ENCODE data around the gene RTEL1. TPM values are rescaled to one million over a fixed set of nuclear protein-coding genes. Genes with fewer than 3 reads are reported as not detected.

Gene RTEL1
- total RNA-seq, 2 experiments from 2014 or later = 44.5 to 44.7 TPM

GRCh38 chr20:63734111-63734945 is 76.2 kb downstream of the RTEL1 start:
- ATAC-seq = no peak
- H3K27me3 Mint-ChIP-seq = no peaks in the 10 kb centered on the region
- DNase-seq = no peak
- peaks cover 20% of the 10 kb centered on the region for H3K36me3 Mint-ChIP-seq (ENCODE audit: low read depth)
- H3K4me1 Mint-ChIP-seq = peaks cover 21% of the 10 kb centered on the region
- no peak overlapping the region for H3K27ac Mint-ChIP-seq
- no peaks in the 10 kb centered on the region for H3K9me3 Mint-ChIP-seq (ENCODE audit: low read depth)
- H3K4me3 Mint-ChIP-seq = no peak overlapping the region
- intact Hi-C loops (cut with DNase I, micrococcal nuclease) = loop anchor here in 1 of 2 experiments (10.0 kb wide), 1 partner anchor 240 kb away; the partner anchor contains the start of gene SAMD10
- ChIA-PET CTCF (interaction anchor here (0.6 to 0.8 kb wide), 2 partner anchors 41 to 411 kb away, joined by 3 read pairs; no protein-coding TSS in a partner anchor), POLR2A (no interaction called here)

GRCh38 chr20:63734946-63735858 is 77.1 kb downstream of the RTEL1 start:
- peaks cover 14% of the 10 kb centered on the region for H3K36me3 Mint-ChIP-seq (ENCODE audit: low read depth)
- no peak overlapping the region for H3K27ac Mint-ChIP-seq
- H3K4me3 Mint-ChIP-seq = no peak overlapping the region
- DNase-seq = no peak
- intact Hi-C loops (cut with DNase I, micrococcal nuclease) = loop anchor here (5.0 to 10.0 kb wide), 5 partner anchors 38 to 302 kb away; partner anchors contain the start of genes C20orf204 (in 1 of the 2), SAMD10 (in 1 of the 2) and TNFRSF6B (in 1 of the 2)
- H3K4me1 Mint-ChIP-seq = peaks cover 21% of the 10 kb centered on the region
- no peaks in the 10 kb centered on the region for H3K9me3 Mint-ChIP-seq (ENCODE audit: low read depth)
- CTCF ChIA-PET = interaction anchor here (0.8 to 1.4 kb wide), 4 partner anchors 15 to 77 kb away, joined by 3 to 14 read pairs (median 3); partner anchors contain the start of genes ARFRP1, RTEL1 and ZGPAT
- POLR2A ChIA-PET = interaction anchor here (1.1 to 1.7 kb wide), 2 partner anchors 28 to 130 kb away, joined by 3 to 10 read pairs; partner anchors contain the start of genes ARFRP1, TPD52L2 and ZGPAT
- no peaks in the 10 kb centered on the region for H3K27me3 Mint-ChIP-seq
- ATAC-seq = no peak

- CTCF ChIA-PET = interaction anchor here (0.6 to 1.4 kb wide), 7 partner anchors 11 to 109 kb away, joined by 3 to 14 read pairs (median 3); partner anchors contain the start of genes ARFRP1, GMEB2, RTEL1 and ZGPAT
- peak within 1 kb of the TSS; percentile 34 for H3K27ac Mint-ChIP-seq
- H3K4me1 Mint-ChIP-seq = peaks cover 21% of the 10 kb centered on the region
- H3K4me3 Mint-ChIP-seq = peak within 1 kb of the TSS; percentile 54
- ATAC-seq = peak; percentile 37
- peak; percentile 79 for DNase-seq
- intact Hi-C loops (cut with DNase I, micrococcal nuclease) = loop anchor here (5.0 to 10.0 kb wide), 5 partner anchors 39 to 301 kb away; partner anchors contain the start of genes C20orf204 (in 1 of the 2), SAMD10 (in 1 of the 2) and TNFRSF6B (in 1 of the 2)
- POLR2A ChIA-PET = interaction anchor here (0.5 to 1.7 kb wide), 5 partner anchors 8 to 129 kb away, joined by 3 to 10 read pairs (median 3); partner anchors contain the start of genes ARFRP1, TPD52L2 and ZGPAT
- H3K36me3 Mint-ChIP-seq (ENCODE audit: low read depth) = peaks cover 11% of the 10 kb centered on the region
- no peaks in the 10 kb centered on the region for H3K27me3 Mint-ChIP-seq
- no peaks in the 10 kb centered on the region for H3K9me3 Mint-ChIP-seq (ENCODE audit: low read depth)
These were observed 78.0 kb downstream of the RTEL1 start, which contains the start of gene LIME1 for GRCh38 chr20:63735859-63736718. TSS of gene LIME1 (plus strand) at chr20:63736664. CDS start at chr20:63737550, 886 bp downstream.

- H3K4me3 Mint-ChIP-seq = peak overlapping the region; percentile 54
- H3K4me1 Mint-ChIP-seq = peaks cover 21% of the 10 kb centered on the region
- POLR2A ChIA-PET = interaction anchor here (0.5 to 1.7 kb wide), 3 partner anchors 10 to 30 kb away, joined by 3 to 10 read pairs (median 3); partner anchors contain the start of genes ARFRP1 and ZGPAT
- peaks cover 11% of the 10 kb centered on the region for H3K36me3 Mint-ChIP-seq (ENCODE audit: low read depth)
- intact Hi-C loops (cut with DNase I, micrococcal nuclease) = loop anchor here (1.0 to 10.0 kb wide), 6 partner anchors 40 to 300 kb away; partner anchors contain the start of genes C20orf204 (in 1 of the 2), SAMD10 (in 1 of the 2) and TNFRSF6B (in 1 of the 2)
- CTCF ChIA-PET = interaction anchor here (0.5 to 1.4 kb wide), 5 partner anchors 12 to 110 kb away, joined by 3 to 14 read pairs (median 3); partner anchors contain the start of genes ARFRP1, GMEB2, RTEL1 and STMN3
- no peaks in the 10 kb centered on the region for H3K9me3 Mint-ChIP-seq (ENCODE audit: low read depth)
- peak; percentile 28 for ATAC-seq
- no peaks in the 10 kb centered on the region for H3K27me3 Mint-ChIP-seq
- H3K27ac Mint-ChIP-seq = peak overlapping the region; percentile 34
- peak; percentile 74 for DNase-seq
These were observed 79.0 kb downstream of the RTEL1 start for GRCh38 chr20:63736893-63737694.

- H3K9me3 Mint-ChIP-seq (ENCODE audit: low read depth) = no peaks in the 10 kb centered on the region
- H3K4me1 Mint-ChIP-seq = peaks cover 21% of the 10 kb centered on the region
- intact Hi-C loops (cut with DNase I, micrococcal nuclease) = loop anchor here (1.0 to 10.0 kb wide), 6 partner anchors 40 to 300 kb away; partner anchors contain the start of genes C20orf204 (in 1 of the 2), SAMD10 (in 1 of the 2) and TNFRSF6B (in 1 of the 2)
- ATAC-seq (peak; percentile 2), DNase-seq (no peak)
- no peaks in the 10 kb centered on the region for H3K27me3 Mint-ChIP-seq
- no peak overlapping the region for H3K27ac Mint-ChIP-seq
- H3K4me3 Mint-ChIP-seq = peak overlapping the region; percentile 54
- H3K36me3 Mint-ChIP-seq (ENCODE audit: low read depth) = peaks cover 11% of the 10 kb centered on the region
- ChIA-PET CTCF (interaction anchor here (0.5 to 1.3 kb wide), 2 partner anchors 80 to 84 kb away, joined by 3 read pairs; partner anchors contain the start of genes RTEL1 and STMN3), POLR2A (interaction anchor here (0.5 kb wide), 1 partner anchor 11 kb away, joined by 3 read pairs; no protein-coding TSS in a partner anchor)
These were observed 79.5 kb downstream of the RTEL1 start for GRCh38 chr20:63737695-63737944.

GRCh38 chr20:63737945-63738686 is 80.0 kb downstream of the RTEL1 start:
- peaks cover 21% of the 10 kb centered on the region for H3K4me1 Mint-ChIP-seq
- H3K36me3 Mint-ChIP-seq (ENCODE audit: low read depth) = peaks cover 11% of the 10 kb centered on the region
- H3K27me3 Mint-ChIP-seq = no peaks in the 10 kb centered on the region
- DNase-seq (peak; percentile 57), ATAC-seq (peak; percentile 7)
- H3K27ac Mint-ChIP-seq = no peak overlapping the region
- intact Hi-C loops (cut with DNase I, micrococcal nuclease) = loop anchor here (1.0 to 10.0 kb wide), 6 partner anchors 41 to 299 kb away; partner anchors contain the start of genes C20orf204 (in 1 of the 2), SAMD10 (in 1 of the 2) and TNFRSF6B (in 1 of the 2)
- H3K4me3 Mint-ChIP-seq = no peak overlapping the region
- POLR2A ChIA-PET = no interaction called here
- CTCF ChIA-PET = interaction anchor here (0.5 to 1.3 kb wide), 2 partner anchors 80 to 85 kb away, joined by 3 read pairs; partner anchors contain the start of genes RTEL1 and STMN3
- H3K9me3 Mint-ChIP-seq (ENCODE audit: low read depth) = no peaks in the 10 kb centered on the region

GRCh38 chr20:63738687-63739129 is 80.6 kb downstream of the RTEL1 start:
- DNase-seq (peak; percentile 61), ATAC-seq (no peak)
- Mint-ChIP-seq H3K27ac (no peak overlapping the region), H3K4me1 (peaks cover 21% of the 10 kb centered on the region), H3K36me3 (ENCODE audit: low read depth) (peaks cover 8% of the 10 kb centered on the region), H3K9me3 (ENCODE audit: low read depth) (no peaks in the 10 kb centered on the region), H3K27me3 (no peaks in the 10 kb centered on the region), H3K4me3 (no peak overlapping the region)
- ChIA-PET CTCF (no interaction called here), POLR2A (no interaction called here)
- intact Hi-C loops (cut with DNase I, micrococcal nuclease) = loop anchor here (1.0 to 10.0 kb wide), 6 partner anchors 41 to 299 kb away; partner anchors contain the start of genes C20orf204 (in 1 of the 2), SAMD10 (in 1 of the 2) and TNFRSF6B (in 1 of the 2)

- peaks cover 19% of the 10 kb centered on the region for H3K4me1 Mint-ChIP-seq
- H3K9me3 Mint-ChIP-seq (ENCODE audit: low read depth) = no peaks in the 10 kb centered on the region
- ATAC-seq = peak; percentile 58
- no peak within 1 kb of the TSS for H3K27ac Mint-ChIP-seq
- no peaks in the 10 kb centered on the region for H3K27me3 Mint-ChIP-seq
- DNase-seq = peak; percentile 79
- ChIA-PET CTCF (no interaction called here), POLR2A (no interaction called here)
- intact Hi-C loops (cut with DNase I, micrococcal nuclease) = loop anchor here (1.0 to 10.0 kb wide), 9 partner anchors 32 to 298 kb away; partner anchors contain the start of genes ARFRP1 (in 2 of the 2), C20orf204 (in 1 of the 2), RTEL1 (in 1 of the 2) and SAMD10 (in 1 of the 2)
- H3K36me3 Mint-ChIP-seq (ENCODE audit: low read depth) = peaks cover 4% of the 10 kb centered on the region
- peak within 1 kb of the TSS; percentile 33 for H3K4me3 Mint-ChIP-seq
These were observed 81.3 kb downstream of the RTEL1 start, which contains the start of gene SLC2A4RG for GRCh38 chr20:63739130-63740069. TSS of gene SLC2A4RG (plus strand) at chr20:63739776. CDS start at chr20:63739913, 137 bp downstream.

Data from activated CD4-positive, alpha-beta T cell treated with anti-CD3 and anti-CD28 coated beads for 36 hours (primary cell).